HCT116 (cell line): ENCODE measurements around the gene AURKAIP1.

Experiments
- CEBPB ChIP-seq: IDR thresholded peaks from 2 replicates; pipeline ENCODE4 v1.6.1; 2012; ENCODE audit warnings: low read depth
- CTCF ChIP-seq, 3 experiments: fragments of 200-600 bp in 1 of 3; sonication (generic) in 1 of 3; IDR thresholded peaks in 2 of 3; conservative IDR thresholded peaks in 1 of 3; 2 replicates each; pipeline ENCODE4 v1.5.1; 2012 to 2017; ENCODE audit warnings: low read depth in 2 of 3, low read length in 2 of 3, antibody characterized with exemption in 1 of 3, borderline replicate concordance in 1 of 3, control low read depth in 1 of 3, mild to moderate bottlenecking in 1 of 3, mixed read lengths in 1 of 3, mixed run types in 1 of 3, moderate library complexity in 1 of 3; ENCODE audit not compliant: insufficient read depth in 1 of 3
- MAX ChIP-seq: IDR thresholded peaks from 2 replicates; pipeline ENCODE4 v1.6.1; 2012
- POLR2A ChIP-seq: IDR thresholded peaks from 2 replicates; pipeline ENCODE4 v1.7.0; 2011; ENCODE audit warnings: borderline replicate concordance; ENCODE audit not compliant: insufficient read depth, insufficient read length; ENCODE audit errors: extremely low read depth
- SP1 ChIP-seq: IDR thresholded peaks from 2 replicates; pipeline ENCODE4 v1.6.1; 2012; ENCODE audit warnings: low read depth

- TF ChIP-seq CEBPB = no peak
- TF ChIP-seq CTCF (IDR thresholded peaks at IDR 0.05 in 2 of 3, conservative IDR thresholded peaks at IDR 0.05 in 1 of 3; ENCODE audit: borderline replicate concordance in 1 of 3, insufficient read depth in 1 of 3, low read depth in 2 of 3, low read length in 2 of 3) = no peak
- no peak for TF ChIP-seq POLR2A
- TF ChIP-seq SP1 = no peak
- no peak for TF ChIP-seq MAX
Observed at GRCh38 chr1:1347026-1347595, 27.9 kb downstream of the AURKAIP1 start.
